ENCODE results near the gene TNFRSF9.

The TNFRSF9 gene

GRCh38 chr1:7915826-7916500, 24.7 kb downstream of the TNFRSF9 start:
- DNase-seq, result peak; percentile 69

- DNase-seq, result no peak
Observed at GRCh38 chr1:7912743-7913557, 27.7 kb downstream of the TNFRSF9 start.

GRCh38 chr1:7912145-7912544, 28.5 kb downstream of the TNFRSF9 start:
- DNase-seq, result no peak

- no peak for DNase-seq
Observed at GRCh38 chr1:7905262-7905661, 35.4 kb downstream of the TNFRSF9 start.

- DNase-seq, result peak; percentile 57
Observed at GRCh38 chr1:7902478-7903085, 38.1 kb downstream of the TNFRSF9 start.

- DNase-seq, result no peak
Observed at GRCh38 chr1:7899741-7900140, 40.9 kb downstream of the TNFRSF9 start.

- DNase-seq, result no peak
Observed at GRCh38 chr1:7898962-7899361, 41.7 kb downstream of the TNFRSF9 start.

- no peak for DNase-seq
Observed at GRCh38 chr1:7896994-7897393, 43.6 kb downstream of the TNFRSF9 start.

GRCh38 chr1:7893529-7894180, 47.0 kb downstream of the TNFRSF9 start:
- no peak for DNase-seq

- no peak for DNase-seq
Observed at GRCh38 chr1:7891804-7892203, 48.8 kb downstream of the TNFRSF9 start.

GRCh38 chr1:7890853-7891252, 49.8 kb downstream of the TNFRSF9 start:
- DNase-seq, result no peak

GRCh38 chr1:7888248-7889081, 52.2 kb downstream of the TNFRSF9 start:
- DNase-seq, result no peak

- no peak for DNase-seq
Observed at GRCh38 chr1:7886405-7886745, 54.3 kb downstream of the TNFRSF9 start.

- DNase-seq, result peak; percentile 20
Observed at GRCh38 chr1:7885513-7886404, 54.9 kb downstream of the TNFRSF9 start.

GRCh38 chr1:7884757-7885156, 55.9 kb downstream of the TNFRSF9 start:
- DNase-seq, result no peak

GRCh38 chr1:7879228-7879627, 61.4 kb downstream of the TNFRSF9 start:
- DNase-seq, result no peak

GRCh38 chr1:7878027-7878426, 62.6 kb downstream of the TNFRSF9 start:
- no peak for DNase-seq

GRCh38 chr1:7873801-7874795, 66.5 kb downstream of the TNFRSF9 start:
- DNase-seq, result no peak

GRCh38 chr1:7871136-7871535, 69.5 kb downstream of the TNFRSF9 start:
- DNase-seq, result no peak

Data from activated CD8-positive, alpha-beta memory T cell treated with anti-CD3 and anti-CD28 coated beads, Interleukin-2, amount 50 U/mL, for 4 hours (primary cell).